GM19239 (cell line): ENCODE results near the gene CEP85L.

Source experiments
- DNase-seq: peaks from one replicate; pipeline ENCODE4 v3.0.0; 2011; ENCODE audit warnings: low spot score; ENCODE audit not compliant: insufficient read length
- FAIRE-seq: peaks from 2 replicates; lab custom pipeline; 2011; peaks lifted over from hg19 to GRCh38; lab: Jason Lieb, UNC

CEP85L gene

DNA sequence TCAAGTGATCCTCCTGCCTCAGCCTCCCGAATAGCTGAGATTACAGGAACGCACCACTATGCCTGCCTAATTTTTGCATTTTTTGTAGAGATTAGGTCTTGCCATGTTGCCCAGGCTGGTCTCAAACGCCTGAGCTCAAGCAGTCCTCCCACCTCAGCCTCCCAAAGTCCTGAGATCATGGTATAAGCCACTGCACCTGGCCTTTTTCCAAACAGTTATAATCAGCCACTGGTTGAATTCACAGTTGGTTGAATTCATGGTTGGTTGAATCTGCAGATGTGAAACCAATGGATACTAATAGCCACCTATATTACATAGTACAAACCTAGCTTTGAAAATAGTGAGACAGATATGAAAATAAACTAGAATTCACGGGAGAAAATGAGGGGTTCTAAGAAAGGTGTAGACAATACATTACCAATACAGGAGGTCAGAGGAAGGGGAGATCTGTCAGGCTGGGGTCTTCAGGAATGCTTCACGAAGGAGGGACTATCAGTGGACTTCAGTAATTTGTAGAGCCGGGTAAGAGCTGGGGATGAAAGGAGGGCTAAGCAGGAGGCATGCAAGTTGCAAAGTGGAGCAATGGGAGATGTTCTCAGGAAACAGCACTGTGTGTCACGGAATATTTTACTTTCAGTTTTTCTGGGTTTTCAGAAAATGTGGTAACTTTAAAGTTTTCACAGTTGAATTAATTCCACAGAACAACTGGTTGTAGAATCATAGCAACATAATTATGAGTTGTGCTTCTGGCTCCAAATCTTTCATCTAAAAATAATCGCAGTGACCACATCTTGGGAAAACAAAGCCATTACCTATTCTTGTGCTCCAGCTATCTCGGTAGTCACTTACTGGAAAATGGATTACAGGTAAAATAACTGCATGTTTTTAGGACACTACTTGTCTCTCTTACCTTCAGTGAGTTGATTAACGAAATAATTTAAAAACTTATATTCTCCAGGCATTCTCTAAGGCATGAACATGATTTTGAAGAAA is 12.9 kb upstream of the CEP85L start:
- FAIRE-seq, result peak; percentile 86
- DNase-seq, result no peak

DNA sequence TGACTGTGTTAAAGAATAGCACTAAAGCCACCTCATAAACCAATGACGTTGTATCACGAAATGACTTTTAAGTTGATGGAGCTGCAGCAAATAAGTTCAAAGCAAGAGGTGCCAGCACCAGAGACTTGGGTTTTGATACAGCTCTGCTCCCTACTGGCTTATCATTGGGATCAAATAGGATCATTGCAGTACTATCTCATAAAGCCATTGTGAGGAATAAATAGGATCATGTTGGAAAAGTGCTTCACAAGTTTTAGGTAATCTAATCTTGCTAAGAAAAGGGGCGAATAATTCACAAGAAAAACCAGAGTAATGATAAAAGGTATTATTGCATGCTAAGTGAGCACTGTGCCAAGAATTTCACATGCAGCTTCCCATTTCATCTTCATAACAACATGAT is 10.4 kb upstream of the CEP85L start:
- DNase-seq (no peak), FAIRE-seq (no peak)

DNA sequence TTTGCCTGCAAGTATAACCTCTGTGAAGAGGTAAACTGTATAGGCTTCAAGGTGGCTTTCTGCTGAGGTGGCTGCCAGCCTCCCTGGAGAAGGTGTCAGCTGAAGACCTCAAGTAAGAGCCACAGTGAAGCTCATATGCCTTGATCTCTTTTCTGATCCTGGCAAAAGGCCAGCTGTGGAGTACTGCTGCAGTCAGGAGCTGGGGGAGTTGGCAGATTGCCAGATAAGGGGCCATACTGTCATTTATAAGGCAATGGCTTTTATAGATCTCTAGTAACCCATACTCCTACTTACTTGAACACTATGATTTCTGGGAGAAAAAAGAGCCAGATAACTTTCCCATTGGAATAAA is 8.8 kb upstream of the CEP85L start:
- FAIRE-seq (no peak), DNase-seq (no peak)

DNA sequence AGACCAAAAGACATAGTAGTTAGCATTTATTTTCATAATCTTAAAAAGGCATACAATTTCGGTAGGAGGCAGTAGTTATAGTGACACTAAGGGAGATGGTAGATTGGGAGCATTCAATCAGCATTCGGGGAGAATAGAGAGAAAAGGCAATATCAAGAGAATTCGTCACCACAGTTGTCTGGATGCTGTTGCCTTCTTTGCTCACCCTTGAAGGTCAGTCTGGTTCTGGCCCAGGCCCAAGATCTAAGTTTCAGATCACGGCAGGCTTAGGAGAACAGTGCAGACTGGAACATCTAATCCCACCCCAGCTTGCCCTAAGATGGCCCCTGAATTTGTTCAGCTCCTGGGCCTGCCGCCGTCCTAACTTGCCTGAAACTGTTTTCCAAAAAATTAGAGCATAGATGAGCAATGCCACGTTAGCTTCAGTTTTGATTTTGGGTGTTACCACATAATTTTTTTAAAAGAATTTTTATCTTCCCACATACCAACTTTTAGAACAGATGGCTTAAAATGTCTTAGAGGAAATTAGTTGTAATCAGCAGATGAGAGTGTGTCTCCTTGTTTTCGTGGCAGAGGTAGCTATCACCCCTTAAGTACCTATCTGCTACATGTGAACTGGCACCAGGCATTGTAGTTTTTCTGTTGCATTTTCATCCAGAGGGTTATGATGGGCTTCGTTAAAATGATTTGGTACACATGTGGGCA is 8.3 kb upstream of the CEP85L start:
- DNase-seq (no peak), FAIRE-seq (no peak)

DNA sequence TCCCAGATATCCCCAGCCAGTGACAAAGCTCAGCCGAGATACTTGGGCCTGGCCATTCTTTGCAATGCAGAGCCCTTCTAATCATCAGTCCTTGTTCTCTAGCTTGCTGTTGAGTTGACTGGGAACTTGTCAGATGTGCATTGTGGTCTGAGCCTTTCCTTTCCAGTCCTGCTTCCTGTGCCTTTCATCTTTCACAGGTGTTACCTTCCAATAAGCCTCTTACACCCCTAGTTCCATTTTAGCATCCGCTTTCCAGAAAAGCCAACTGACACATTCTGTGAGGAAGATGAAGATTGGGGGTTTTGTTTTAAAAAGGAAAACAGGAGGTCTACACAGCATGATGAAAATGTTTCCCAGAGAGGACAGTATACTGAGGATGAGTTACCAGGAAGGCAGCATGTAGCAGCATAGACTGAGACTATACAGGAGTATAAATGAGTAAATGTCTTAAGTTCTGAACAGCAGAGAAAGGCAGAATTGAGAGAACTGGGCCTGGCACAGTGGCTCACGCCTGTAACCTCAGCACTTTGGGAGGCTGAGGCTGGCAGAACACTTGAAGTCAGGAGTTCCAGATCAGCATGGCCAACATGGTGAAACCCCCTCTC is 5.6 kb upstream of the CEP85L start:
- FAIRE-seq (peak; percentile 44), DNase-seq (no peak)

DNA sequence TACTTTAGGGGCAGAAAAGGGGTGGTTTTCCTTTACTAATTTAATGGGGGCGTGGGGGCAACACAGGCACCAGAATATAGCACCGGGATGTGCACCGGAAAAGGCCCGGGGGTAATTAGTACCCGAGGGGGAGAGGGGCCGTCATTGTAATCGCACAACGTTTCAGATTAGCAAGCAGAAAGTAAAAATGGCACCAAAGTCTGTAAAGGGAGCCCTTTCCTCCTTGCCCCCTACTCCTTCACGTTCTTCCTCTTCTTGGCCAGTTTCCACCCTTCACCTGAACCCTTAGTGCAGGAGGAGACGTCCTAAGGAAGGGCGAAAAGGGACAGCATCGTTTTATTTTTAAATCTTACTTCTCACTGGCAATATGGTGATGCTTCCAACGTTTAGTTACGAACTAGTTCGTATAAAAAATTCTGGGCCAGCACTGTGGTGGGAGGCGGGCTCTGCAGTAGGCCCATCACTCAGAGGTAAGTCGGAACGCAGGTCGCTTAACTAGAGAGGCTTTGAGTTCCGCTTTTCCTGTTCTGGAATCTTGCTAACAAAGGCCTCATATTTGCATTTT is 742 bp upstream of the CEP85L start:
- DNase-seq (no peak), FAIRE-seq (no peak)

DNA sequence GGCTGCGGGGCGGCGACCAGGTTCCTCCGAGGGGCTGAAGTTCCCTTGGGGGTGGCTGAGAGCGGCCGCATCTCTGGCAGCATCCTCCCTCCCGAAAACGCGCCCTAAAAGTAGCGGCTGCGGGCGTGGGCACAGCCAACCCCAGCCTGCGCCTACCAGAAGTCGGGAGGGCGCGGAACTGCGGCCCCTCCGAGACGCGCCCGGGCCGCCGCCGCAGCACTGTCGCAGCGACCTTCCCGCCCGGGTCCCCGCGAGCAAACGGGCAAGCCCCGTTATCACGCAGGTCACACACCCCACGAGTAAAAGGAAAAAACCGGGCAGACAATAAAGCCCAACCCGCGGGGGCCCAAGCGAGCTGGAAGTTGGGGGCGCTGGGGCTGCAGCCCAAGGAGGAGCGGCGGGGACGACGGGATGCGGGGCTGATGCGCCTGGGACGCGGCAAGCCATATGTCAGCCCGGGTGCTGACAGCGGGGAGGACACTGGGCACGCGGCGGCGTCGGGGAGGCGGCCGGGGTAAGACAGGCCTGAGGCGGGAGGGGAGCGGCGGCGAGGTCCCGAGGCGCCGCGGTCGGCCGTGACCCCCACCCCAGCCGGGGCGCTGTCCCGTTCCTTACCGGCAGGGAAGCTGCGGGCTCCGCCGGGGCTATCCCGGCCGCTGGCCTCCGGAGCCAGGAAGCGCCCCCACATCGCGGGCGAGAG is 659 bp downstream of the CEP85L start:
- no peak for FAIRE-seq
- peak; percentile 20 for DNase-seq

DNA sequence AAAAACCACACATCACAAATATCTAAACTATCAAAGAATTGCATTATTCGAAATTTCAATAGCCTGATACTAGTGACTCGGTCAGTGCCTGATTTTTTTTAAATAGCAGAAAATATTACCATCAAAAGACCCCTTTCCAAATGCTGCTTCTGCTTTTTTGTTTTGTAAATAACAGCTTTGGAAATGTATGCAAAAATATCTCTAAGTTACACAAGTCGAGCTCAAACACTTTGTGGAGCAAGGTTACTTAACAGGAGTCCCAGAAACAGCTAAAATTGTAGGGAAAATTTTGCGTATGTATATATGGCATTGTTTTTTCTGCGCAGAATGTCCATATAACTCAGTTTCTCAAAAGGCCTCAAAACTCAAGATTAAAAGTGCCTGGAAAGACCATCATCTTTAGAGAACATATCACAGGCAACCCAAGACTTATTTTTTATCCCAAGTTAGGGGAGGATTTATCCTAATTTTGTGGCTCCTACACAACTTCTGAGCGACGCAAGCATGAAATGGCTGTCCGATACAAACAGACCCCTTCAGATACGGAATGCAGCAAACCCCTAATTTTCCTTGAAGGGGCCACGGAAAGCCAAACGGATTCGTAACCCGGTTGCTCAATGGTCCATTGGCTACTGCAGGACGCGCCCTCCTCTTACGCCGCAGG is 1.3 kb downstream of the CEP85L start:
- DNase-seq (no peak), FAIRE-seq (peak; percentile 68)

DNA sequence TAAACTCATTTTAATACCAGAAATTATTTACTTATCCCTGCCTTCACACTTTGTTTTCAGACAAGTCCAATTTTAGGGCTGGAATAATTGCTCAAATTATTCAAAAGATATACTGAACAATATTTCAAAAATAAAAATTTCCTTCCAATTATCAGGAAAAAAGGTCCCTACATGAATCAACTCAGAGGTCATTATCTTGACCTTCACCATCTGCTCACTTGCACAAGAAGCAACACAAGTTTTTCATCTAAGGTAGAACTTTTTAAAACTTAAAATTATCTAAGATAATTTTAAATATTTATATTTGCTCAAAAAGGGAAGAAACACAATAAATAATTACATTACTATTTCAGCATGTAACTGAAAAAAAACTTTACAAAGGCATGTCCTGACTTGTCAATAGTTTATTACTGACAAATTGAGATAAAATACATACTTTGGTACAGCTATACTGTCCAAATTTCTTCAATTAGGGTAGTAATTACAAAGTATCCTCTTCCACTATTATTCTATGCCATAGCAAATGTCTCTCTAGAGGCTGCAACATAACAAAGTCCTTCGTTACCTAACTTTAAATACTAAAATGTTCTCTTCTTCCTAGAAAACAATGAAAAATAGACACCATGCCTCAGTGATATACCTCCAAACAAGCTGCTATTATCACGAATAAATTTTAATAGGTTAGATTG is 2.4 kb downstream of the CEP85L start:
- DNase-seq (no peak), FAIRE-seq (no peak)

DNA sequence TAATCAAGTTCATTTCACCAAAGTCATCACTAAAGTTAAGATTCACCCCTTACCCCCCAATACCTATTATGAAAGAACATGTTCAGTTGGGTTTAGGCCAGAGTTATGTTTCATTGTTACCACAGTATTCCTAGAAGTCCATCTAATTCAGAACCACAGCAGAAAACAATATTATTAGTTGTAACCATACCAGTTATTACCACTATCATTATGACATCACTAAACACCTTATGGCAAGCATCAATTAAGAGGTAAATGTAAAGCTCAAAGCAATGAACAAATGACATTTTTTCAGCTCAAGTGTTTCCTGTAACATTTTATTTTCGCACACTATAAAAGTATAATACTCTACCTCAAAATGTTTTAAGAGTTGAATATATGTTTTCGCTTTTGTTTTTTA is 4.4 kb downstream of the CEP85L start:
- no peak for FAIRE-seq
- DNase-seq, result no peak

DNA sequence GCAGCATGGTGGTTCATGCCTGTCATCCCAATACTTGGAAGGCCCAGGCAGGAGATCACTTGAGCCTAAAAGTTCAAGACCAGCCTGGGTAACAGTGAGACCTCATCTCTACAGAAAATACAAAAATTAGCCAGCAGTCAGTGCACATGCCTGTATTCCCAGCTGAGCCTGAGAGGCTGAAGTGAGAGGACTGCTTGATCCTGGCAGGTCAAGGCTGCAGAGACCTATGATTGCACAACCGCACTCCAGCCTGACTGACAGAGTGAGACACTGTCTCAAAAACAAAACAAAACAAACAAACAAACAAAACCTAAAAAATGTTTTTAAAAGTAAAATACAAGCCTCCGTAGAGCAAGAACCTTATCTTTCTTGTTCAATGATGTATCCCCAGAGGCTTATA is 6.0 kb downstream of the CEP85L start:
- no peak for FAIRE-seq

DNA sequence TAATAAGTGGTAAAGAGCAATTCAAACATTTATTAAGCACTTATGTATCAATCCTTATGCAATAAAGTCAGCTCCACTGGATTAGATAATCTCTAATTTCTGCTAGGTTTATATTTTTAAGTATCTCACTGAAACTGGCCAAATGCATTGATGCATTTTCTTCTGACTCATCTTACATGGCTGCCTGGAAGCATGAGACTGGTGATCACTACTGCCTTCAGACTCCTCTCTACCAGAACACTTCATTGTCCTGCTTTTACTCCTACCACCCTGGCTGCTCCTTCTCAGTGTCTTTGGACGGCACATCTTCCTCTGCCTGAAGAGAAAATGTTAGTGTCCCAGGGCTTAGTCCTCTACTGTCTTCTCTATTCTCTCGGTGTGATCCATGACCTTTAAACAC is 7.4 kb downstream of the CEP85L start:
- FAIRE-seq, result no peak
- no peak for DNase-seq

More for the DNA sequence above, 6.0 kb downstream of the CEP85L start:
- no peak for DNase-seq

DNA sequence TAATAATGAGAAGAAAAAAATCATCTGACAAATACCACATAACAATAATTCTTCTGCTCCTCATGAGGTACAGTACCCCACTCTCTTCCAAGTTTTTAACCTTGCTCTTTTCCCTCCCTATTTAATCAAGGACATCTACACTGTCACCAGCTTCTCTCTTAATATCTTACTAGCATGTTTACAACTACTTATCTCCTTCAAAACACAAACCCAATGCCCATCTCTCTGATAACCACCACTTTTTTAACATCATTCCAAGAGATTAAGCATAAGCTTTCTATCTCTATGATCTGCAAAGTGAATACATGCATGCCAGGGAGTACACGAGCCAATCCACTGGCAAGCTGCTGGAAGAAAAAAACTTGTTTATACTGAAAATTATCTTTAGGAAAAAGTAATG is 10.3 kb downstream of the CEP85L start:
- FAIRE-seq (no peak), DNase-seq (no peak)

DNA sequence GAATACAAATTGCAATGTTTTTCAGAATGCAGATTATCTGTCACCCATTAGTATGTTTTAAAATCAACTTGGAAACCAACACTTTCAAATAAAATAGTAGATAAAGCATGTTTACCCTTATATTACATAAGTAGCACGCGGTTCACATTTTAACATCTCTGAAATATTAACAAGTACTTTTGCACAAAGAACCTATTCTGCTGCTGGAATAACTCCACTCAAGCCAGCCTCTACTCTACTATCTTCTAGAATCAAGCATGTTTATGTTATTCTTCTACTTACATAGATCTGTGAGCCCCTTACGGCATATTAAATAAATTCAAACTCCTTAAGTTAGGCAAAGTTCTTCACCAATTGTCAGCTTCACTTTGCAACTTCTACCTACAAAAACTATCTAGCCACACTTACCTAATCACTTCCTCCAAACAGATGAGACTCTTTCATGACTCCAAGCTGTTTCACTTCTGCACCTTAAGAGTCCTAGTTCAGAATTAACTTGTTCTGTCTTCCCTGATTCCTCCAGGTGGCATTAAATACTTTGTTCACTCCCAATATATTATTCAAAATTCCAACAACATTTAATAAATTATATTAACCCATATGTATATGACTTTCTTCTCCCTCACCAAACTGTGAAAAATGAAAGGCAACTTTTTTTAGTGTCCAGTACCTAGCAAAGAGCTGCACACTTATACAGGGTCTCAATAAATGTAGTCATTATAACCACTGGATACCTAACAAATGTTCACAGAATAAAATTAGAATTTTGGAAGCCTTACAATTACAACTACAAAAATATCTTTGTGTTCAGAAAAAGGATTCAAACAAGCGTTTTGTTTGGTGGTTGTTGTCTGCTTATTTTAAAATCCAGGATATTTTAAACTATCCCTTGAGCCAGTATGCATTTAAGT is 12.1 kb downstream of the CEP85L start:
- FAIRE-seq (peak; percentile 79), DNase-seq (no peak)

DNA sequence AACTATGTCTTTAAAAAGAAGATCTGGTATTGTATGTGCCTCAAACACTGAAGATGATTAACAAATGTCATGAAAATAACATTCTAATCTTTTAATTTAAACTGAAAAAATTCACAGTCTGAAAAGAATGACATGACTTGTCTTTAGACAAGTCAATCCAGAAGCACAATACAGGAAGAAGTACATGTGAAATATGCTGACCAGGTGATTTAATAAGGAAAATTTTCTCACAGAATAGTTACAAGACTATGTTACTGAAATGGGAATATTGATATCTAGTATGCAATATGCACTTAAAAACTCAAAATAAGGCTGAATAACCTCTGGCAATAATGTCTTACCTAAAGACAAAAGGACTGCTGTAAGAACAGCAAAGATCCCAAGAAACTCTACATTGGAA is 13.1 kb downstream of the CEP85L start:
- FAIRE-seq, result peak; percentile 70

DNA sequence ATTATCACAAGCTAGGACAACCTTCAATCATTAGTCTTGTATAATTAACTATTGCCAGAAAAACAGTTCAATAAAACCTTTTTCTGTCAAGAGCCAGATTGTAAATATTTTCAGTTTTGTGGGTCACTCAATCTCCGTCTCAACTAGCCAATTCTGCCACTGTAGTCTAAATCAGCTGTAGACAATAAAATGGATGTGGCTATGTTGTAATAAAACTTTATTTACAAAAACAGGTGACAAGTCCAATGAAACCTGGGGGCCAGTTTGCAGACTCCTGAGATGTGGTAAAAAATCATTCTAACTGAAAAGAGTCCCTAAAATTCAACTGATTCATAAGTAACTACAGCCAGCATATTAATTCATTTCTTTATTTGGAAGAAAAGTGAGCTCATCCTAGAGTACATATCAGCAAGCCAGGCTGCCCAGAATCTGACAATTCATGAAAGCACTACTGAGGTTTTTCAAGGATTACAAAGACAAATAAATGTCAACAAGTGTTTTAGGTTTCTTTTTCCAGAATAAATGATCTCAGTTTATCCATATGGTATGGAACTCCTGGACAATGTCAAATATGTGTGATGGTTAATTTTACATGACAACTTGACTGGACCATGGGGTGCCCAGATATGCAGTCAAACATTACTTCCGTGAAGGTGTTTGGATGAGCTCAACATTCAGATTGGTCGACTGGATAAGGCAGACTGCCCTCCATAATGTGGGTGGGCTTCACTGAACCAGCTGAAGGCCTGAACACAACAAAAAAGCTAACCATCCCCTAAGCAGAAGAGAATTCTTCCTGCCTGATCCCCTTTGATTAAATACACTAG is 15.3 kb downstream of the CEP85L start:
- FAIRE-seq (peak; percentile 66), DNase-seq (no peak)

More for the DNA sequence above, 13.1 kb downstream of the CEP85L start:
- DNase-seq, result no peak

DNA sequence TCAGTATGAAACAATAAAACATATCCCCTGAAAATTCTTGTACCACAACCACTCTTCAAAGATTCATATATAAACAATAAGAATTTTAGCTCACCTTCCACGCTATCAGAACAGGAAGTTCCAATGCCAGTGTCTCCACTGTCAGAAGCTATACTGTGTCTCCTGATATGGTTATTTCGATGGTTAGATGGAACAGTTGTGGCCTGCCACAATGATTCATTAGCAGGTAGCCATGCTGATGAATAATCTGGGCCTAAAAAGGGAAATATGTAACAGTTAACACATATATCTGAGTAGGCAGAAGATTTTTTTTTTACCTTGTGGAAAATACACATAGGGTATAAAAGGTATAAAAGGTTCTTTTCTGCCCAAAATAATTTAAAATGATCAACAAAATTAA is 19.0 kb downstream of the CEP85L start:
- DNase-seq, result no peak

More for the DNA sequence above, 19.0 kb downstream of the CEP85L start:
- no peak for FAIRE-seq
